GM13976 (cell line): ENCODE results near the gene ATOSA.

ENCODE experiments used
- DNase-seq: peaks from one replicate; pipeline ENCODE4 v3.0.0; 2012; ENCODE audit warnings: low spot score
- CTCF ChIP-seq: IDR thresholded peaks from 2 replicates; pipeline ENCODE4 v1.5.1; 2012; ENCODE audit warnings: borderline replicate concordance, mild to moderate bottlenecking; ENCODE audit not compliant: insufficient read depth; ENCODE audit errors: extremely low read depth, missing control alignments, control extremely low read depth
- in situ Hi-C: fragments of 300-500 bp; cut with MboI; formaldehyde crosslinking; loops from one replicate; pipeline ENCODE4 v1.12.0; 2022; ENCODE audit warnings: low sequenced_read_pairs, mixed read lengths, inconsistent platforms; ENCODE audit not compliant: unreplicated experiment

ATOSA gene

GRCh38 chr15:52652286-52652685 lies 26.9 kb downstream of the ATOSA start:
- in situ Hi-C loops, result no loop called here
- TF ChIP-seq CTCF, result no peak
- DNase-seq, result no peak

- DNase-seq, result no peak
- in situ Hi-C loops, result no loop called here
- no peak for TF ChIP-seq CTCF
Observed at GRCh38 chr15:52651868-52652267, 27.3 kb downstream of the ATOSA start.

- TF ChIP-seq CTCF, result no peak
- in situ Hi-C loops, result no loop called here
- no peak for DNase-seq
Observed at GRCh38 chr15:52651114-52651513, 28.1 kb downstream of the ATOSA start.

- in situ Hi-C loops, result no loop called here
- TF ChIP-seq CTCF, result no peak
- DNase-seq, result no peak
Observed at GRCh38 chr15:52649686-52650085, 29.5 kb downstream of the ATOSA start.

- TF ChIP-seq CTCF, result no peak
- DNase-seq, result no peak
- in situ Hi-C loops, result no loop called here
Observed at GRCh38 chr15:52645916-52646315, 33.3 kb downstream of the ATOSA start.

GRCh38 chr15:52642386-52643361 lies 36.5 kb downstream of the ATOSA start:
- in situ Hi-C loops, result no loop called here
- no peak for TF ChIP-seq CTCF
- no peak for DNase-seq
